GM21423 (cell line): ENCODE results near the gene SLC48A1.
A peak's percentile ranks its signal among the peaks of the same experiment; 100 is the strongest.

Experiments
- ATAC-seq: cut with Tn5 transposase; IDR thresholded peaks from one replicate; pipeline ENCODE4 v1.9.1; 2021; ENCODE audit warnings: mild to moderate bottlenecking, moderate library complexity; ENCODE audit not compliant: unreplicated experiment

SLC48A1 gene

GRCh38 chr12:47757840-47758583 is 15.0 kb upstream of the SLC48A1 start:
- no peak for ATAC-seq

DNA sequence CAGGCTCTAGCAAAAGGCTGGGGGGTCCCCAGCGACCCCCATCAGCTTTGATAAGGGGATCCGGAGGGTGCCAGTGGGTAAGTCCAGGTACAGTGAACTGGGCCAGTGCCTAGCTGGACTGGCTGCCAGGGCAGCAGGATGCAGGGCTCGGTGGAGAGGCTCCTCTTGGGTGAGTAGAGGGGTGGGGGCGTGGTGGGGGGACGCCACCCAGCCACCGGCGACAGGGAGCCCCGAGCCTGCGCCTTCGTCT is 14.5 kb upstream of the SLC48A1 start:
- ATAC-seq = no peak

GRCh38 chr12:47758834-47759690 is 14.0 kb upstream of the SLC48A1 start, which contains the start of gene RAPGEF3:
RAPGEF3 (minus strand) TSS chr12:47758880; CDS start chr12:47758556, 324 bp downstream.
- ATAC-seq = peak; percentile 47

DNA sequence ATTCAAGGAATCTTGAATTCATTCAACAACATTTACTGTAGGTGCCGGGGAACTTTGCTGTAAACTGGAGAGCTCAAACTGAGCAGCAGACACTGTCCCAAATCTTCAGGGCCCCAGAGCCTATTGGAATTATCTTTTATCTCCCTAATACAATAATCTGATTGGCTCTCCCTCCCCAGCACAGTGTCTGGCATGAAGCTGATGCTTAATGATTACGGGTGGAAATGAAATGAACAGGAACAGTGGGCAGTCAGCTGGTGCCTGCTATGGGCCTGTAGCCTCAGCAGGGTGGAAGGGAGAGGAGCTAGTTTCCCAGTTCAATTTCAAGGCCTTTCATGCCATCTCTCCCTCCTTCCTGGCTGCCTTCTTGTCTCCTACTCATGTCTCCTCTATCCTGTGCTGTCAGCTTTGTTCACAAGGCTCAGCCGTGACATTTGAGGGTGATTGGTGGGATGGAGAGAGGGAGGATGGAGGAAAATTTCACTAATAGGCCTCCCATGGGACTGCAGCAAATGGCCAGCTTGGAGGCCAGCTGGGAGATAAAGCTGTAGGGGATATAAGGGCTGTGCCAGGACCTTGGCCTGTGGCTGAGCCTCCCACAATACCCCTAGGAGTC is 10.1 kb upstream of the SLC48A1 start:
- no peak for ATAC-seq

DNA sequence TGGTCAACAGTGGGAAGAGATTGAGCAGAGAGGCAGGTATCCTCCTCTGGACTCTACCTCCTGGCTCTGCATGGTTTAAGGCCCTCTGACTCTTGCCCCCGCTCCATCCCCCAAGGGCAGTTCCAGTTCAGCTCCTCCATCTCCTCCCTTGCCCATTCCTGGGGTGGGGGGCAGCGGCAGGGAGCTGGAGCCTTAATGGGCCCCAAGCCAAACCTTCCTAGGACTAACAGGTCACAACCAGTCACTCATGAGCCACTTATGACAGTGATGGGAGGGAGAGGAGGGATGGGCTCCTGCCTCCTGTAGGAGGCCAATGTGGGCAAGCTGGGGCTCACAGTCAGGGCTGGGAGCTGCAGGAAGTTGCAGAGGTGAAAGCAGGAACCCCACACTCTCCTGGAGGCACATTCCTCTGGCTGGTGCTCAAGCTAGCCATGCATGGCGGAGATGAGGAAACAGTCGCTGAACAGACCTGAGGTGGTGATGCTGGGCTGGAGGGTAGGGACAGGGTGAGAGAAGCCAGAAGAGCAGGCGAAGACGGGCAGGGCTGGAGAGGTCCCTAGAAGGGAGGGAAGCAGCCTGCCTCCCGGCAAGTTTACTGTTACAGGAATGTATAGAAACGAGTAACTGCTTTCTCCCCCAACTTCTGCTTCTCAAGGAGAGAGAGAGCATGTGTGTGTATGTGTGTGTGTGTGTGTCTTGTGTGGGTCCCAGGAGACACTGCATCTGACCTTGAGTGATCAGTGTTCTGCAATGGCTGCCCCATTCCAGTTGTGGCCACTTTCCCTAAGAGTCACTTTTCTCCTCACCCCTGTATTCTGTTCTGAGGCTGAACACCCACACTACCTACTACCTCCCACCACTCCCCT is 9.3 kb upstream of the SLC48A1 start:
- ATAC-seq = no peak

DNA sequence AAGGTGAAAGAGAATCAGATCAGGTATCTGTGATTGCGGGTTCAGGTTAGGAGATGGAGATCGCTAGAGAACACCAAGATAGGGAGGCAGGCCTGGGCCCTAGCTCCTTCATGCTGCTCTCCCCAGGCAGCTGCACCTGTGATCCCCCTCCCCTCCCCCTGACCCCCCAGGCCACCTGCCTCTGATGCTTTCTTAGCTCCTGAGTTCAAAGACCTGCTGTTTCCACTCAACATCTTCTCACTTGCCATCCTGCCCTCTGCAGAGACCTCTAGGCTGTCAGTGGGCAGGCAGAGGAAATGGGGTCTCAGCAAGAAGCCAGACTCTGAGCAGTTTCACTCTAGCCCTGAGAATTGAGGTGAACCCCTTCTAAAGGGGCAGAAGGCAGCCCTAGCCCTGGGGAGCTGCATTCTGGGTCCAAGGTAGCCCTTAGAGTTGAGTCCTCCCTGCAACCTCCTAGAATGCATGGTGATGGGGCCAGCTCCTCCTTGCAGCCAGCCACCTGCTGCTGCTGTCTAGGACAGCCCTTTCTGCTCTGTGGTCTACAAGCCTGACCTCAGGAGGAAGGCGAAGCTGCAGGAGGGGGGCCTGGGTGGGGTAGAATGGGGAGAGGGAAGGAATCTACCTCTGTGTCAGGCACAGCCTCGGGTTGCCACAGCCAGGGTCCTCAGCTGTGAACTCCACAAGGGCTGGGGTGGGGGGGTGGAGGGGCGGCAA is 6.4 kb upstream of the SLC48A1 start:
- no peak for ATAC-seq

DNA sequence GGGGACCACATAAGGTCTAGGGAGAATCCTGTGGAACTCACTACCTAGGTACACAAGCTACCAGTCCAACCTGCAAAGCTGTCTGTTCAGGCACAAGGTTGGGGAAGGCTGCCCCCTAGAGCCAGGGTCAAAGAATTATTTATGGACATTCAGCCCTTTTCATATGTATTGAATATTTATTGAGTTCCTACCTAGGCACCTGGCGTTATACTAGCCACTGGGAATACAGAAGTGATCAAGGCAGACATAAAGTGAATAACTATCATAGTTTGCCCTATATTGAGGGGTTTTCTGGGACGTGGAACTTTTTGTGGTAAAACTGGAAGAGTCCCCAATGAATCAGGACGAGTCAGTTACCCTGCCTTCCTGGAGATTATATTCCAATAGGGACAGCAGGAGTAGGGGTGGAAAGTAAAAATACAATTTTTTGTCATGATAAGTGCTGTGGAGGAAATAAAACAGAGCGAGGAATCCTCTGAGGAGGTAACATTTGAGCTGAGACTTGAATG is 5.8 kb upstream of the SLC48A1 start:
- no peak for ATAC-seq

GRCh38 chr12:47768323-47768811 is 4.7 kb upstream of the SLC48A1 start:
- no peak for ATAC-seq

DNA sequence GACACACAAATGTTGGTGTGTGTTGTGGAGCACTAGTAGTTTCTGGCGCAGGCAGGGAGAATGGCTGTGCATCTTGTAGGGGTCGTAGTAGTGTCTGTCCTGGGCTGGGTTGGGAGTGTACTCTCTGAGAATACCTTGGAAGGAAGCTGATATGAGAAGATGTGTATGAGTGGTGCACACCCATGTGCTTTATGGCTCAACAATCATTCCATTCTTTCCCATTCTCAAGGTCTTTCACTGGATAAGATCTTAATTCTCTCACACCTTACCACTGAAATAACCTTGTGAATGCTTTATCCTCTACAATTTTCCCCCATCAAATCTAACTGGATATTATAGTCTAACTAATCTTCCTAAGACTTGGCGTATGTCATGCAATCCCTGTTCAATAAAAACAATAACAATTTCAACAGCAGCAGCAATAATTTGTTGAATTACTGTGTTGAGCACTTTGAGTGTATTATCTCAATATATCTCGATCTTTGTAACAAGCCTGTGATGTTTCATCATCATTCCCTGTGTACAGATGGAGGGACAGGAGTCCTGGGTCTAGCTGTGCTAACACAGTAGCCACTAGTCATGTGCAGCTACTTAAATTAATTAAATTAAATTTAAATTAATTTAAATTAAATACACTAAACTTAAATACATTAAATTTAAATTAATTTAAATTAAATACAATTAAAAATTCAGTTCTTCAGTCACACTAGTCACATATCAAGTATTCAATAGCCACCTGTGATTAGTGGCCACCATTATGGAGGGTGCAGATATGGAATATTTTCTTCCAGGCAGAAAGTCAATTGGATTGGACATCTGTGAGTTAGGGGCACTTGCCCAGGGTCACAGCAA is 3.6 kb upstream of the SLC48A1 start:
- ATAC-seq = no peak

DNA sequence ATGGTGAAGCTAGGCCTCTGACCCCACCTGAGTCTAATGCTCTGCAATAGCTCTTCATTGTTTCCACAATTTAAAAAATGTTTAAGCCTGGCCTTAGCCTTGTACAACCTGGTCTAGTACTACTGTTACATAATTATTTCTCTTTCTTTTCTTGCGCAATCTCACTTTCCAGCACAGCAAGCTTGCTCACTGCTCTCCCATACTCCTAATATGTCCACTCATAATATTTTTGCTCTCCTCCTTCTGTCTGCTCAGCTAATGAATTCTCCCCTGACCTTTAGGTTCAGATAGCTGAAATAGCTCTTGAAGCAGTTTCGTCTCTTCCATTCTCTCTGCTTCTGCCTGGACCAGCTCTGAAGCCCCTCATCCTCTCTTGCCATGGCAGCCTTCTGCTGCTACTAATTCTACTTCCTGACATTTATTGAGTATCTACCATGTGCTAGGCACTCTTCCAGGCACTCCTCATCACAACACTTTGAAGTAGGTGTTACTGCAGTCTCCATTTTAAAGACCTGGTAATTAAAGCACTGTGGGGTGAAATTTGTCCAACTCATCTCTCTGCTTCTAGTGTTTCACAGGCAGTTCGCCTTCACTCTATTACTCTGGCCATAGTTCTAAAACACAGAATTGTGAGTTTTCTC is 2.8 kb upstream of the SLC48A1 start:
- ATAC-seq = no peak

- ATAC-seq = no peak
Observed at GRCh38 chr12:47771304-47771703, 1.7 kb upstream of the SLC48A1 start.

DNA sequence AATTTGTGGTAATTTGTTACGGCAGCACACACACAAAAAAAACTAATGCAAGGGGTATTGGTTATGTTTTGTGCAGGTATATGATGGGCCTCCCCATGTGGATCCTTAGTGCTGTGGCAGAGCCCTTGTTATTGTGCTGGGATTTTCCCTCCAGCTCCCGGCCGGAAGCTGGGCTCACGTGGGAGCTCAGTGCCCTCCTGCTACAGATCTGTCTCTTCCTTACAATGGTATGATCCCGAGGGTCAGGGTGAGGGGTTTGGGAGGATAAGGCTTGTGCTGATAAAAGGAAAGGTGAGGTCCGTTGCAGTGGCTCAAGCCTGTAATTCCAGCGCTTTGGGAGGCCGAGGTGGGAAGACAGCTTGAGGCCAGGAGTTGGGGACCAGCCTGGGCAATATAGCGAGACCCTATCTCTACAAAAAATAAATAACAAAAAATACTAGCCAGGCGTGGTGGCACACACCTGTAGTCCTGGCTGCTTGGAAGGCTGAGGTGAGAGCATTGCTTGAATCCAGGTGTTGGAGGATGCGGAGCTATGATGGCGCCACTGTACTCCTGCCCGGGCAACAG is 861 bp upstream of the SLC48A1 start:
- no peak for ATAC-seq

GRCh38 chr12:47772738-47773061 is 338 bp upstream of the SLC48A1 start:
- ATAC-seq = no peak

GRCh38 chr12:47773858-47774580 is 981 bp downstream of the SLC48A1 start:
- ATAC-seq = no peak

DNA sequence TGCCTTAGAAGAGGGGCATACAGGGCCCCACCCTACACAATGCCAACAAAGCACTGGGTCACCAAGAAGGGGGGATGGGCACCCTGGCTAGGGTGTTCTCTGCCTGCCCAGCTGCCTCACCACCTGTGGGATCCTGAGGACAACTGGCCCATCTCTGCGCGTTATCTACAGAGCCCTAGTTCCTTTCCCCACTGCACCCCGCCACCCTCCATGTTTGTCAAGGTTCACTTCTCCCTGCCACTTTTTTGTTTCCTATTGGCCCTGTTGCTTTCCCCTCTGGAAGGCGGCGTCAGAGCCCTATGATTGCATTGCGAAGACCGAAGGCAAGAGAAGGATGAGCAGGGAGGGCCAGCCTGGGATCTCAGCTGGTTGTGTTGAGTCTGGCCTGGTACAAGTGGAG is 1.6 kb downstream of the SLC48A1 start:
- no peak for ATAC-seq

GRCh38 chr12:47775100-47775911 is 2.3 kb downstream of the SLC48A1 start:
- ATAC-seq = no peak
